HCT116 (cell line): ENCODE measurements around the gene CEACAM18.

ENCODE experiments used
- POLR2A ChIP-seq: IDR thresholded peaks from 2 replicates; pipeline ENCODE4 v1.7.0; 2011; ENCODE audit warnings: borderline replicate concordance; ENCODE audit not compliant: insufficient read depth, insufficient read length; ENCODE audit errors: extremely low read depth
- POLR2AphosphoS5 ChIP-seq: IDR thresholded peaks from 2 replicates; pipeline ENCODE4 v1.6.1; 2011; ENCODE audit warnings: mild to moderate bottlenecking, low read depth, low read length, moderate library complexity
- TF ChIP-seq, protein P1 (sequence below), 3 experiments: fragments of 200-600 bp in 1 of 3; sonication (generic) in 1 of 3; IDR thresholded peaks in 2 of 3; conservative IDR thresholded peaks in 1 of 3; 2 replicates each; pipeline ENCODE4 v1.5.1; 2012 to 2017; ENCODE audit warnings: low read depth in 2 of 3, low read length in 2 of 3, antibody characterized with exemption in 1 of 3, borderline replicate concordance in 1 of 3, control low read depth in 1 of 3, mild to moderate bottlenecking in 1 of 3, mixed read lengths in 1 of 3, mixed run types in 1 of 3, moderate library complexity in 1 of 3; ENCODE audit not compliant: insufficient read depth in 1 of 3

DNA sequence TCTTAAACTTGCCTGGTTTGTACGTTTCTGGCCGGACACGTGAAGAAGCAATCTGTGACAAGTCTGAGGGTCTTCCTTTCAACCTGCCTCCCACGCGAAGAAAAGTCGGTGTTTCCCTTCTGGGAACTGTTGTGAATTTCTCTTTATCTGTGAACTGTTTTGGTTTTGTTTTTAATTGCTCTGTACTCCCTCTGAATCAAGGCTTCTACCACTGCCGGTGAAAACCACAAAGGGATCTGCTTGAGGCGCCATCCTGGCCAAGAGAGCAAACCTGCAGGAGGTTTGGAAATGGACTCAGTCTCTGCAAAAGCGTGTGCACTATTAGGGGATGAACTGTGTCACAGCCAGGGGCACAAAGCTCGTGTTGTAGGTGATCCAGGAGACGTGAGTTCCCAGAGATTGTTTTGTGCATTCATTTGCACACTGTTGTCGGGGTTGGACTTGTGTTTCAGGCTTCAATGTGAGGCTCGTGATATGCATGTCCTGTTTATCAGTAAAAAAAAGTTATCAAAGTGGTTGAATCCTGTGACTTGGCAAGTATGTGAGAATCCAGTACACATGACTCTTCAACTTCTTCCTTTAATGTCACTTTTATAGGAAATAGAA is 29.8 kb upstream of the CEACAM18 start:
- TF ChIP-seq POLR2A, result no peak
- TF ChIP-seq, protein P1, sequence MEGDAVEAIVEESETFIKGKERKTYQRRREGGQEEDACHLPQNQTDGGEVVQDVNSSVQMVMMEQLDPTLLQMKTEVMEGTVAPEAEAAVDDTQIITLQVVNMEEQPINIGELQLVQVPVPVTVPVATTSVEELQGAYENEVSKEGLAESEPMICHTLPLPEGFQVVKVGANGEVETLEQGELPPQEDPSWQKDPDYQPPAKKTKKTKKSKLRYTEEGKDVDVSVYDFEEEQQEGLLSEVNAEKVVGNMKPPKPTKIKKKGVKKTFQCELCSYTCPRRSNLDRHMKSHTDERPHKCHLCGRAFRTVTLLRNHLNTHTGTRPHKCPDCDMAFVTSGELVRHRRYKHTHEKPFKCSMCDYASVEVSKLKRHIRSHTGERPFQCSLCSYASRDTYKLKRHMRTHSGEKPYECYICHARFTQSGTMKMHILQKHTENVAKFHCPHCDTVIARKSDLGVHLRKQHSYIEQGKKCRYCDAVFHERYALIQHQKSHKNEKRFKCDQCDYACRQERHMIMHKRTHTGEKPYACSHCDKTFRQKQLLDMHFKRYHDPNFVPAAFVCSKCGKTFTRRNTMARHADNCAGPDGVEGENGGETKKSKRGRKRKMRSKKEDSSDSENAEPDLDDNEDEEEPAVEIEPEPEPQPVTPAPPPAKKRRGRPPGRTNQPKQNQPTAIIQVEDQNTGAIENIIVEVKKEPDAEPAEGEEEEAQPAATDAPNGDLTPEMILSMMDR (IDR thresholded peaks at IDR 0.05 in 2 of 3, conservative IDR thresholded peaks at IDR 0.05 in 1 of 3; ENCODE audit: borderline replicate concordance in 1 of 3, insufficient read depth in 1 of 3, low read depth in 2 of 3, low read length in 2 of 3), result no peak
- TF ChIP-seq POLR2AphosphoS5, result no peak
